Measurements from ENCODE around the gene NECTIN4. TPM values are rescaled to one million over a fixed set of nuclear protein-coding genes. Genes with fewer than 3 reads are reported as not detected.

The NECTIN4 gene
- total RNA-seq (2021; fragmentation: NEBNext Ultra II Directional; extraction: Animal tissue kit (Norgen Biotek cat#: 25700)) (0.19 and 0.29 TPM in 2 replicates), polyA plus RNA-seq (2011; rRNA removed) (0.71 and 0.86 TPM in 2 replicates), polyA minus RNA-seq (2011; rRNA and poly(A)+ RNA removed) (0.95 and 1.2 TPM in 2 replicates)
- 1.4 TPM for polyA plus RNA-seq (2011; cell fraction: cytosol; rRNA removed)
- 0.16 TPM for polyA plus RNA-seq (2011; cell fraction: nucleus; rRNA removed)
- polyA plus RNA-seq (2012, experiment 1 of 2) = 0.69 to 0.89 TPM (median 0.76 TPM) in 4 replicates
- polyA plus RNA-seq (2012, experiment 2 of 2) = 0.31 TPM
- 0.18 TPM for polyA plus RNA-seq (2013, experiment 1 of 2)
- 0.11 TPM for polyA plus RNA-seq (2013, experiment 2 of 2)
- not detected for polyA minus RNA-seq (2011; cell fraction: cytosol; rRNA and poly(A)+ RNA removed)
- polyA minus RNA-seq (2011; cell fraction: nucleus; rRNA and poly(A)+ RNA removed) = 0.80 TPM
- long read RNA-seq, experiment 1 = 0 reads
- long read RNA-seq, experiment 2, partial matches to known transcripts = 0 of 1 reads
- long read RNA-seq, experiment 2, other reads (novel, unspliced or antisense) = 1 of 1 reads

DNA sequence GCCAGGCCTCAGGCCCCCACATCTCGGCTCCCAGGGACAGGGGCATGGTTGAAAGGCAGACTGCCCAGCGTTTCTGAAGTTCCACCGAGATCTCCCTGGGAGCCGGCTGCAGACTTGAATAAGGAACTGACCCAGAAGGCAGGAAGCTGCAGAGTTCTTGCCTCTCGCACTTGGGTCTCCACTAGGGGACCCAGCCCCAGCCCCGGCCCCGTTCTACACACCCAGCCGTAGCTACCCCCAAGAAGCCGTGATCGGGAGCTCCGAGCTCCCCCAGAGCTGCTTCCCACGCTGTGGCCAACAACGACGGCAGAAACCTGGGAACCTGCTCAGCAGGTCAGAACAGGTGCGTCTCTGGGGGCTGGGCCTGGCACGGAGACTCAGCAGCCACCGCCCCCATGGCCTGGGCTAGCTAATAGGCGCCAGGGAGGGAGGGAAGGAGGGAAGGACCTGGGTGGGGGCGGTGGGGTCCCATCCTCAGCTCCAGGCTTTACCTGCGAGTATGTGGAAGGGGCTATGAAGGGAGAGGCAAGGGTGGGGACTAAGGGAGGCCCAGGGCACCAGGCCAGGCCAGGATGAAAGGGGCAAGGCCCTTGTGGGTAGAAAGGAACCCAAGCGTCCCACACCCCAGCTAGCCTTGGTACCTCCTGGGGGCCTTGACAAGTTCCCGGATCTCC is at the start of gene NECTIN4:
TSS of gene NECTIN4 (minus strand) at position 308 of the 674 bp plus-strand sequence. CDS start at position 46, 262 bp downstream.
- Histone ChIP-seq H2BK15ac (ENCODE audit: low read length) (0 out of 2 replicates have a peak within 1 kb of the TSS, but pooled peaks have one; percentile 31), H3K14ac (ENCODE audit: insufficient read length) (no peak within 1 kb of the TSS), H4K5ac (ENCODE audit: insufficient read length, low read depth, low read length) (no peak within 1 kb of the TSS), H3K27ac (ENCODE audit: low read depth, low read length) (no peak within 1 kb of the TSS), H2BK5ac (ENCODE audit: low read depth, low read length) (no peak within 1 kb of the TSS; the same call in 1 of the 2 replicates), H3K4ac (replicated peaks; ENCODE audit: insufficient read length, low read depth, low read length) (peak within 1 kb of the TSS; percentile 19), H2BK12ac (ENCODE audit: low read depth, low read length) (peak within 1 kb of the TSS; percentile 44; the same call in 1 of the 2 replicates), H4K20me1 (replicated peaks in 1 of 2; ENCODE audit: control insufficient read depth in 1 of 2, insufficient read depth in 2 of 2, low read length in 2 of 2) (no peaks in the 10 kb centered on the region), H3K4me2 (ENCODE audit: insufficient read depth in 1 of 2, low read depth in 2 of 2, low read length in 2 of 2) (no peak within 1 kb of the TSS; a peak in 2 of 4 replicates), H3K79me2 (ENCODE audit: control insufficient read depth in 1 of 2, insufficient read depth in 2 of 2, low read length in 2 of 2) (no peaks in the 10 kb centered on the region), H4K8ac (ENCODE audit: extremely low read depth, insufficient read depth, low read length) (no peak within 1 kb of the TSS; the same call in 1 of the 2 replicates), H3K27me3 (replicated peaks in 1 of 4; ENCODE audit: control insufficient read depth in 3 of 4, extremely low read depth in 1 of 4, insufficient read depth in 3 of 4, low read length in 3 of 4) (no peaks in the 10 kb centered on the region), H2BK20ac (ENCODE audit: low read length) (no peak within 1 kb of the TSS), H3K4me1 (replicated peaks in 1 of 4; ENCODE audit: control insufficient read depth in 3 of 4, insufficient read depth in 4 of 4, low read length in 3 of 4) (peaks cover 0 to 9% (median 0%) of the 10 kb centered on the region in 4 experiments; a peak in 3 of 7 replicates), H3K23ac (ENCODE audit: insufficient read length) (no peak within 1 kb of the TSS), H2AK5ac (ENCODE audit: low read depth, low read length) (no peak within 1 kb of the TSS), H3K4me3 (ENCODE audit: extremely low read depth in 1 of 4, insufficient read depth in 2 of 4, low read depth in 3 of 4, low read length in 4 of 4) (no peak within 1 kb of the TSS), H3K18ac (ENCODE audit: extremely low read depth, low read length) (no peak within 1 kb of the TSS), H3K23me2 (ENCODE audit: low read depth, low read length) (peaks cover 2% of the 10 kb centered on the region; the same call in 1 of the 2 replicates), H3K36me3 (ENCODE audit: control insufficient read depth in 2 of 4, insufficient read depth in 4 of 4, low read length in 3 of 4) (no peaks in the 10 kb centered on the region), H3K56ac (replicated peaks; ENCODE audit: insufficient read length, low read depth, low read length) (no peak within 1 kb of the TSS), H2AFZ (ENCODE audit: low read length) (peak within 1 kb of the TSS; percentile 64; the same call in 1 of the 2 replicates), H2BK120ac (replicated peaks; ENCODE audit: low read depth, low read length) (no peak within 1 kb of the TSS), H3K9me3 (ENCODE audit: insufficient read depth in 2 of 2, low read depth in 1 of 2, low read length in 1 of 2) (no peaks in the 10 kb centered on the region), H3K79me1 (ENCODE audit: low read depth, low read length) (no peaks in the 10 kb centered on the region), H4K91ac (replicated peaks; ENCODE audit: insufficient read length, low read length) (peak within 1 kb of the TSS; percentile 15), H3K9ac (replicated peaks in 1 of 4; ENCODE audit: extremely low read depth in 1 of 4, low read depth in 3 of 4, low read length in 3 of 4) (no peak within 1 kb of the TSS)
- DNase-seq (ENCODE audit: low read depth in 1 of 2, low spot score in 2 of 2) (no peak), FAIRE-seq (no peak)
- CTCF ChIA-PET (ENCODE audit: partially characterized antibody) = interaction anchor here (1.2 to 11.9 kb wide), 4 partner anchors 9 to 48 kb away, joined by 3 to 156 read pairs (median 49); partner anchors contain the start of genes ARHGAP30 and KLHDC9
- POLR2A ChIA-PET (ENCODE audit: partially characterized antibody) = interaction anchor here (1.6 kb wide), 1 partner anchor 43 kb away, joined by 5 read pairs; the partner anchor contains the start of gene DEDD
- 74% methylated on average over 20 of the region's 22 CpGs; no CpG with 5 or more reads in 1 of the 2 experiments for WGBS, 2 experiments (ENCODE audit: extremely low coverage in 1 of 2, insufficient coverage in 1 of 2, insufficient read length in 1 of 2, insufficient replicate concordance in 2 of 2, low coverage in 1 of 2, low lambda C conversion rate in 2 of 2, missing lambda C conversion rate in 1 of 2)
- TF ChIP-seq MAX (IDR thresholded peaks at IDR 0.05) = 0 out of 2 replicates have a peak, but pooled peaks have one; percentile 32
- TF ChIP-seq GTF2F1 (IDR thresholded peaks at IDR 0.05; ENCODE audit: borderline replicate concordance, low read depth, low read length) = no peak
- peak; percentile 18; the same call in 1 of the 2 replicates for TF ChIP-seq E2F6 (IDR thresholded peaks at IDR 0.05)
